Brain microvascular endothelial cell (primary cell): ENCODE data around the gene TLN1.
A peak's percentile ranks its signal among the peaks of the same experiment; 100 is the strongest.

Experiments
- DNase-seq: peaks from one replicate; pipeline ENCODE4 v3.0.0-alpha.2; 2020
- H3K27ac ChIP-seq: fragments of 250-450 bp; sonication (Bioruptor Pico); 2 replicates; pipeline ENCODE4 v1.5.1; 2020; ENCODE audit warnings: mild to moderate bottlenecking, moderate library complexity
- H3K27me3 ChIP-seq: fragments of 250-450 bp; sonication (Bioruptor Pico); replicated peaks from 2 replicates; pipeline ENCODE4 v1.5.1; 2020; ENCODE audit warnings: mild to moderate bottlenecking
- H3K36me3 ChIP-seq: fragments of 250-450 bp; sonication (Bioruptor Pico); replicated peaks from 2 replicates; pipeline ENCODE4 v1.5.1; 2020; ENCODE audit warnings: mild to moderate bottlenecking
- H3K4me3 ChIP-seq: 2 replicates; pipeline ENCODE4 v1.5.1; 2011; ENCODE audit warnings: low read depth, mild to moderate bottlenecking, control low read depth, low read length, moderate library complexity
- in situ Hi-C: cut with HindIII; loops from 2 replicates; pipeline ENCODE4 v1.10.0; 2017; ENCODE audit warnings: low sequenced_read_pairs, low pct_ligation_motif_present
- TF ChIP-seq, protein P1 (sequence below): IDR thresholded peaks from 2 replicates; pipeline ENCODE4 v1.5.1; 2011; ENCODE audit warnings: low read depth, mild to moderate bottlenecking, moderate library complexity, low read length, control low read depth, inconsistent platforms; ENCODE audit errors: missing control alignments

TLN1 gene

DNA sequence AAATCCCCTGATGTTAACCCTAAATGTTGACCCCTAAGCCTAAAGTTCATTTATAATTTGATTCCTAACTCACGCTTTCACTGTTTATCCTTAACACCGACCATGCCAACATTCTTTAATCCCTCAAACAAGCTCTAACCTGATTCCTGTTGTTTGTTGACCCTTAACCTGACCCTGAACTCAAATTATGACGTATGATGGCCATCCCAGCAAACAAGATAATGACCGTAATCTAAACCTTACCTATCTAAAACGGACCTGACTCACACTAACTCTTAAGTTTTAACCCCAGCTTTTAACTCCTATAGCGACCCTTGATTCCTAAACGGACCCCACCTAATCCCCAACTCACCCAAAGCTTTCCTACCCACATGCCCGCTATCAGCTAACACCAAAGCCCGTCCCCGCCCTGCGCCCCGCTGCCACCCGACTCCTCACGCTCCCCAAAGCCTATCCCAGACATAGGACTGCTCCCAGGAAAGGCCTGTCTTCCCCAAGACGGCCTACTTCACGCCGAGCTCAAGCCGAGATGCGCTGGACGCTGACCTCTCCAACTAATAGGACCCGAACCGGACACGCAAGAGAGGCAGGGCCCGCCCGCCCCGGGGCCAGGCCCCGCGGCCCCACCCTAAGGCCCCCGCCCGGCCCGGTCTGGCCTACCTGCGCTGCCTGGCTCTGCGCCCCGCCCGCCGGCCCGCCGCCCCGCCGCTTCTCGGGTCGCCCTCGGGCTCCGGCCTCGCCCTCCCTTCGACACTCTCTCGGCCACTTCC is 395 bp downstream of the TLN1 start:
- in situ Hi-C loops, result no loop called here
- TF ChIP-seq, protein P1, sequence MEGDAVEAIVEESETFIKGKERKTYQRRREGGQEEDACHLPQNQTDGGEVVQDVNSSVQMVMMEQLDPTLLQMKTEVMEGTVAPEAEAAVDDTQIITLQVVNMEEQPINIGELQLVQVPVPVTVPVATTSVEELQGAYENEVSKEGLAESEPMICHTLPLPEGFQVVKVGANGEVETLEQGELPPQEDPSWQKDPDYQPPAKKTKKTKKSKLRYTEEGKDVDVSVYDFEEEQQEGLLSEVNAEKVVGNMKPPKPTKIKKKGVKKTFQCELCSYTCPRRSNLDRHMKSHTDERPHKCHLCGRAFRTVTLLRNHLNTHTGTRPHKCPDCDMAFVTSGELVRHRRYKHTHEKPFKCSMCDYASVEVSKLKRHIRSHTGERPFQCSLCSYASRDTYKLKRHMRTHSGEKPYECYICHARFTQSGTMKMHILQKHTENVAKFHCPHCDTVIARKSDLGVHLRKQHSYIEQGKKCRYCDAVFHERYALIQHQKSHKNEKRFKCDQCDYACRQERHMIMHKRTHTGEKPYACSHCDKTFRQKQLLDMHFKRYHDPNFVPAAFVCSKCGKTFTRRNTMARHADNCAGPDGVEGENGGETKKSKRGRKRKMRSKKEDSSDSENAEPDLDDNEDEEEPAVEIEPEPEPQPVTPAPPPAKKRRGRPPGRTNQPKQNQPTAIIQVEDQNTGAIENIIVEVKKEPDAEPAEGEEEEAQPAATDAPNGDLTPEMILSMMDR, result no peak
- Histone ChIP-seq H3K4me3 (peak overlapping the region; percentile 96), H3K36me3 (peaks cover 25% of the 10 kb centered on the region), H3K27ac (peak overlapping the region; percentile 76), H3K27me3 (no peaks in the 10 kb centered on the region)
- no peak for DNase-seq

DNA sequence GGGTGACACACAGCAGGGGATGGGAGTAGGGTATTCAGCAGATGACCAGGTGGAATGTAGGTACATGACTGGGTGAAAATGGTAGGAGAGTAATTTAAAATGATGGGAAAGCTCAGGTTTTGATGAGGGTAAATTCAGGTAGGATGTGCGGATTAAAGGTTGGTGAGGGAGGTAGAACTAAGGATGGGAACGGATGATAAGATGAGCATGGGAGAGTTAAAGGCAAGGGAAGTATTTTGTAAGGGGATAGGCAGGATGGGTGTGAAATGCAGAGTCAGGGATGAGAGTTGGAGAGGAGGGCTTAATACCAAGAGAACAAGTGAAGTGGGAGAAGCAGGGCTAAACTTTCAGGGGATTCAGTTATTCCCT is 1.5 kb downstream of the TLN1 start:
- in situ Hi-C loops, result no loop called here
- H3K36me3 ChIP-seq, result peaks cover 21% of the 10 kb centered on the region
- H3K4me3 ChIP-seq, result peak overlapping the region; percentile 96
- no peak for DNase-seq
- peak overlapping the region; percentile 76 for H3K27ac ChIP-seq
- H3K27me3 ChIP-seq, result no peaks in the 10 kb centered on the region
- TF ChIP-seq, protein P1, result no peak

DNA sequence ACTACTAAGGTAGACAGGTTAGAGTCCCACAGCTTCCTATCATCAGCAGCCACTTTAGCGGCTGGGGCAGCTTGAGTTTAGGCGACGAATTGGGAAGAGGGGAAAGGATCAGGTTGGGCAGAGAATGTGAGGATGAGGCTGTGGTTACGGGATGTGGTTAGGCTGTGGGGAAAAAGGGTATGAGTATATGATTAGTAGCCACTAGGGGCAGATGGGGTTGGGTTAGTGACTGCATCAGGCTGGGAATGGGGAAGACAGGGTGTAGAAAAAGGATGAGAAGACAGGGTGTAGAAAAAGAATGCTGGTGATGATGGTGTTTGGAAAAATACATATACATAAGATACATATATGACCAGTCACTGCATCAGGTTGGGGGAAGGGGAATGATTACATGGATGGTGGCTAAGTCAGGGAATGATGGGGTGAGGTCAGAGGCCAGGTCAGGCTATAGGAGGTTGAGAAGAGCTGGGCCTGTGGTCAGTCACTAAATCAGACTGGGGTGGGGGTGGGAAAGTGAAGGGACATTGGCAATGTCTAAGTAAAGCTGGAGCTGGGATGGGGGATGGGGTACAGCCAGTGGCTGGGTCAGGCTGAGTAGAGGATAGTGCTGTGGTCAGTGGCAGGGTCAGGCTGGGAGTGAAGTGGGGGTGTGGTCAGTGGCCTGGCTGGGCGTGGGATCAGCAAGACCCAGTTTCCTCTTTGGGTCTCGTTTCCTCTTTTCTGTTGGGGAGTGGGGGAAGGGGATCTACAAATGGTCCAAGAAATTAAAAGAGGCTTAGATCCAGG is 2.1 kb downstream of the TLN1 start:
- Histone ChIP-seq H3K4me3 (peak overlapping the region; percentile 96), H3K27ac (peak overlapping the region; percentile 76), H3K27me3 (no peaks in the 10 kb centered on the region), H3K36me3 (peaks cover 21% of the 10 kb centered on the region)
- in situ Hi-C loops, result no loop called here
- DNase-seq, result peak; percentile 80
- TF ChIP-seq, protein P1, result peak; percentile 80

- DNase-seq, result no peak
- peaks cover 27% of the 10 kb centered on the region for H3K36me3 ChIP-seq
- in situ Hi-C loops, result no loop called here
- no peaks in the 10 kb centered on the region for H3K27me3 ChIP-seq
- peak overlapping the region; percentile 96 for H3K4me3 ChIP-seq
- peak overlapping the region; percentile 76 for H3K27ac ChIP-seq
- TF ChIP-seq, protein P1, result no peak
Observed at GRCh38 chr9:35729101-35729500, 2.9 kb downstream of the TLN1 start.

DNA sequence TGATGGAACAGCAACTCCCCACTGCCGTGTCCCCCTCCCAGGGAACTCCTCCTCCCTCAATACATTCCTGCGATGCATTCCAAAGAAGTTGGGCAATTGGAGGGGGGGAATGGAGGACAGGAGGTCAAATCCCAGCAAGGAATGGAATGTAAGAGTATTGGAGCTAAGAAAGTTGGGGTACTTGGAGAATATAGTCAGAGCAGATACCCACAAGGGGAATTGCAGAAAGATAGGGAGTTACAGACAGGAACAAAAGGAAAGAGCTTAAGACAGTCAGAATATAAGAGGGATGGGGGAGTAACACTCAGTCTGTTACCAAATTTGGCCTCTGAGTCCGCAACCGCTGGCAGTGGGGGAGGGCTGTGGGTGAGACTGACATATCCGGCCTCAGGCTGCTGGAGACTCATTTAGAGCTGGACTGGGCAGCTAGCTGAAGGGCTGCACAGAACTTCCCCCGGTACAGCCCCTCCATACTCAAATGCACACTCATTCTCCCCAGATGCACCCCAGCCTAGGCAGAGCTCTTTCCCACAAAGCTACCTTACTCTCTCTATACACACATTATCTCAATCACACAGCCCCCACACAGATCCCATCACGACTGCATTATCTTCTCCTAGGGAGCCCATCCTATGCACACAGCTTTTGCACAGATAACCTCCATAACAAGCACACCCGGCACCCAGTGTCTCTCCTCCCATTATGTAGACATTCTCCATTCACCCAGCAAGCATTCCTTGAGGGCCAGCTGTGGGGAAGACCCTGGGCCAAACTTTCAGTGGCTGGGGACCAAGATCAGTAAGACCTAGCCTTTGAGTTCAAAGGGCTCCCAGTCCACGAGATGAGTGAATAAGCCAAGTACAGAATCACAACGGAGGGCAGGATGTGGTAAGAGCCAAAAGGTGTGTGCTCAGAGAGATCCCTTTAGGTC is 3.7 kb downstream of the TLN1 start:
- in situ Hi-C loops, result no loop called here
- Histone ChIP-seq H3K27ac (peak overlapping the region; percentile 76), H3K27me3 (no peaks in the 10 kb centered on the region), H3K36me3 (peaks cover 31% of the 10 kb centered on the region), H3K4me3 (peak overlapping the region; percentile 96)
- DNase-seq, result peak; percentile 82
- TF ChIP-seq, protein P1, result no peak
